GM19193 (cell line): ENCODE results near the gene RSPH9.

Source experiments
- POLR2A ChIP-seq: IDR thresholded peaks from 4 replicates; pipeline ENCODE4 v1.6.1; 2011; ENCODE audit not compliant: insufficient read depth, insufficient read length; ENCODE audit errors: extremely low read depth

The RSPH9 gene, protein sequence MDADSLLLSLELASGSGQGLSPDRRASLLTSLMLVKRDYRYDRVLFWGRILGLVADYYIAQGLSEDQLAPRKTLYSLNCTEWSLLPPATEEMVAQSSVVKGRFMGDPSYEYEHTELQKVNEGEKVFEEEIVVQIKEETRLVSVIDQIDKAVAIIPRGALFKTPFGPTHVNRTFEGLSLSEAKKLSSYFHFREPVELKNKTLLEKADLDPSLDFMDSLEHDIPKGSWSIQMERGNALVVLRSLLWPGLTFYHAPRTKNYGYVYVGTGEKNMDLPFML

DNA sequence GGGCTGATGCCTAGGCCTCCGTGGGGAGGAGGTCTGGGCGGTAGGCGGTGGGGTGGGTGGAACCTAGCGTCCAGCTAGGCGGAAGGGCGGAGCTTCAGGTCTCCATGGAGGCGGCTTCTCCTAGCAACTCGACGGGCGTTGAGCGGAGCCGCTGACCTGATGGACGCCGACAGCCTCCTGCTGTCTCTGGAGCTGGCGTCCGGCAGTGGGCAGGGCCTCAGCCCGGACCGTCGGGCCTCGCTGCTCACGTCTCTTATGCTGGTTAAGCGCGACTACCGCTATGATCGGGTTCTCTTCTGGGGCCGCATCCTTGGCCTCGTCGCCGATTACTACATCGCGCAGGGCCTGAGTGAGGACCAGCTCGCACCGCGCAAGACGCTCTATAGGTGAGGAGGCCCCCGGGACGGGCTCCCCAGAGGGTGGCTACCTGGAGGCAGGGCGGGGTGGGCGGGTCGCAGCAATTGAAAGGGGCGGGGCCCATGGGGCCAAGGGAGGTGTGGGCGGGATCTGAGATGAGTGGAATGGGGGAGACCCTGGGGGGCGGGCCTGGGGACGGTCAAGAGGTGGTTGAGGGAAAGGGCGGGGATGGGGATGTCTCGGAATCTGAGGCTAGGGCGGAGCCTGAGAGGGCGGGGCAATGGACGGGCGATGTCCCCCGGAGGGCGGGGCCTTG is at the start of gene RSPH9:
TSS of gene RSPH9 (plus strand) at position 97 of the 673 bp plus-strand sequence. CDS start at position 160, 63 bp downstream.
- no peak for TF ChIP-seq POLR2A

DNA sequence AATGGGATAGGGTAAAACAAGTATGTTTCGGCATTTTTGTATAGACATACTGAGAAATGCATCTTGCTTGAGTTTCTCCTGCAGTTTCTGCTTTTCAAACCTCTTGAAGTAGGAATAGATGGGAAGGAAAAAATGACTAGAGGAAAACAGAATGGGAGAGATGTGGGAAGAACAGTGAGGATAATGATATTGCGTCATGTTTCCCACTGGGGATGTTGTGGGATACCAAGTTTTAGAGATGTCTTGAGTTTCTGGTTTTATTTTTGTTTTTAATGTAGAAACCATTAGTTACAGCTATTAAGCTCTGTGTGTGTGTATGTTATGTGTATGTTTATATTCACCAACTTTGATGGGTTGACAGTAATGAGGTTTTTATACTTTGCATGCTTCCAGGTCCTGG is 44.2 kb upstream of the RSPH9 start:
- no peak for TF ChIP-seq POLR2A

DNA sequence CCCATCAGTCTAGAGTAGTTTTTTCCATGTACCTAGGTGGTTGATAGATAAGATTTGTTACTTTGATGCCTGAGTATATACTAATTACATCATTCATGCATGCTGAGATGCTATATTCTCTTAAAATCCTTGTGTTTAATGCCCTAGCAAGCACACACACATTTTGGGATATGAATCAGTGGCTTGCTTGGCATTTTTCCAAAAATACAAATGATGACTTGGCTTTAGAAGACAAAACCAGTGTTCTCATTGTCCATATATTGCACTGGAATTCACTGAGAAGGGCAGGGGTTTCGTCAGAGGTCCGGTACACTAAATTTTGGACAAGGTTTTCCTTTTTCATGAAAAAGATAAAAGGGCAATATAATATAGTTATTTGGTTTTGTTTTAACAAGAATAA is 40.7 kb upstream of the RSPH9 start:
- TF ChIP-seq POLR2A: no peak

DNA sequence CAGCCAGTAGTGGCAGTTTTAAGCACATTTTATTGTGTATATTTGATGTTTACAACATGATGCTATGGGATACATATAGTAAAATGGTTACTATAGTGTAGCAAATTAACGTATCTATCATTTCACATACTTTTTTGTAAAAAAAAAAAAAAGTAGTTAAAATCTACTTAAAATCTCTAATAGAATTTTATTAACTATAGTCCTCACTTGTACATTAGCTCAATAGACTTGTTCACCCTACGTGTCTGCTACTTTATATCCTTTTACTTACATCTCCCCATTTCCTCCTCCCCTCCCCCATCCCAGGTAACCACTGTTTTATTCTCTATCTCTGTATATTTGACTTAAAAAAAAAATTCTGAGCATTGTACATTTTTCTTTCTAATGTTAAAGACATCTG is 38.8 kb upstream of the RSPH9 start:
- no peak for TF ChIP-seq POLR2A

DNA sequence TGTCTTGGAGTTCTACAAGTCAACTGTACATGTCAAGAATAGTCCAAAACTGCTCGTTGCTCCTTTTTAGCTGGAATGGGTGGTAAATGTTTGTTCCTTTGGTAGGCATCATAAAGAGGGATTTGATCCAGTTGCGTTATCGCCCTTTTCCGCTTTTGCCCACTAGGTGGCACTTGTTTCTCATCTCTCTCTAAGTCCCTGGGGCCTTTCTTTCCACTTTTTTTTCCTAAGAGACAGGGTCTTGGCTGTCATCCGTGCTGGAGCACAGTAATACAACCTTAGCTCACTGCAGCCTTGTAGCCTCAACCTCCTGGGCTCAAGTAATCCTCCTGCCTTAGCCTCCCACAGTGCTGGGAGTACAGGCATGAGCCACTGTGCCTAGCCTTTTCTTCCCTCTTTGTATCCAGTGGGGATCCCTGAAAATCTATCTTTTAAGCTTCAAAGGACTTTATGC is 36.5 kb upstream of the RSPH9 start:
- no peak for TF ChIP-seq POLR2A

DNA sequence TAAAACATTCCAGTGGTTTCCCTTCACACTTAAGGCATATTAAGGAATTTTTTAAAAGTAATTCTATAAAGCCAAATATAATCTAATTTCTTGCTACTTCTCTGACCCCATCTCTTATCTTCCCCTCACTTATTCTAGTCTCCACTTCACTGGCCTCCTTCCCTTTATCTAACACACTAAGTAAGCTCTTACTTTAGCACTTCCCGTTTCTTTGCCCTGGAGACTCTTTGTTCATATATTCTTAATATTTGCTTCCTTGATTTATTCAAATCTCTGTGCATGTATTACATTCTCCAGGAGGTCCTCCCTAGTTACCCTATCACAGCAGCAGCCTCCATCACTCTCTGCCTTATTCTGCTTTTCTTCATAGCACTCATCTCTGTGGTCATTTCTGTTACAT is 36.0 kb upstream of the RSPH9 start:
- no peak for TF ChIP-seq POLR2A

DNA sequence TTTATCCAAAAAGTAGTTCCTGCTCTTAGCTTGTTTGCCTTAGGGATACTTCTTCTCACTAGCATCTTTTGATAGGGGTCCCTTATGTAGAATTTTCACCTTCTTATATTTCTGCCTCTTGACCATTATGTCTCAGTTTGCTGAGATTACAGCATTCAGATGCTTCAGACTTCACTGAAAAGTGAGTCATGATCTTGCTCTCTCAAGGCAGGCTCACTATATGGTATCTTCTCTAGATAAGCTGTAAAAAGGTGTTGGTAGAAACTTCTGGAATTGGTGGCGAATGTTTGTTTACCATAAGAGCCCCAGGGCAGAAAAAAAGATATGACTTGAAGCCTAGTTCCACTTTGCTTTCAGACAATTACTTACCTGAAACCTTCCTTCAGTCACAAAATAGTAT is 35.4 kb upstream of the RSPH9 start:
- no peak for TF ChIP-seq POLR2A

DNA sequence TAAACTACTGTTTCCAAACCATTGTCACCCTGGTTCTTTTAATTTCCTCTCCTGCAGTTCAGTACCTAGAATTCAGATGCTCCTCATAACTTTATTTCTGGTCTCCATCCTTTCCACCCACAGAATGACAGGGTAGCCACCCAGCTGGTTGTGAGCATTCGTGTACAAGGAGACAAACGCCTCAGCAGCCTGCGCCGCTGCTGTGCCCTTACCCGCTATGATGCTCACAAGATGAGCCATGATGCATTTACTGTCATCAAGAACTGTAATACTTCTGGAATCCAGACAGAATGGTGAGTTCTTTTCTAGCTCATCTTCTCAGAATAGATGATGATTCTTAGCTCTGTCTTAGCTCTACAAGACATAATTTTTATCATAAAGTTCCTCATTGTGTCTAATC is 34.4 kb upstream of the RSPH9 start:
- TF ChIP-seq POLR2A: no peak

DNA sequence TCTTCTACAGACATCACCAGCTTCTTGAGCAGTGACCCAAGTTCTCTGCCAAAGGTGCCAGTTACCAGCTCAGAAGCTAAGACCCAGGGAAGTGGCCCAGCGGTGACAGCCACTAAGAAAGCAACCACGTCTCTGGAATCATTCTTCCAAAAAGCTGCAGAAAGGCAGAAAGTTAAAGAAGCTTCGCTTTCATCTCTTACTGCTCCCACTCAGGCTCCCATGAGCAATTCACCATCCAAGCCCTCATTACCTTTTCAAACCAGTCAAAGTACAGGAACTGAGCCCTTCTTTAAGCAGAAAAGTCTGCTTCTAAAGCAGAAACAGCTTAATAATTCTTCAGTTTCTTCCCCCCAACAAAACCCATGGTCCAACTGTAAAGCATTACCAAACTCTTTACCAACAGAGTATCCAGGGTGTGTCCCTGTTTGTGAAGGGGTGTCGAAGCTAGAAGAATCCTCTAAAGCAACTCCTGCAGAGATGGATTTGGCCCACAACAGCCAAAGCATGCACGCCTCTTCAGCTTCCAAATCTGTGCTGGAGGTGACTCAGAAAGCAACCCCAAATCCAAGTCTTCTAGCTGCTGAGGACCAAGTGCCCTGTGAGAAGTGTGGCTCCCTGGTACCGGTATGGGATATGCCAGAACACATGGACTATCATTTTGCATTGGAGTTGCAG is 31.0 kb upstream of the RSPH9 start:
- TF ChIP-seq POLR2A: no peak

DNA sequence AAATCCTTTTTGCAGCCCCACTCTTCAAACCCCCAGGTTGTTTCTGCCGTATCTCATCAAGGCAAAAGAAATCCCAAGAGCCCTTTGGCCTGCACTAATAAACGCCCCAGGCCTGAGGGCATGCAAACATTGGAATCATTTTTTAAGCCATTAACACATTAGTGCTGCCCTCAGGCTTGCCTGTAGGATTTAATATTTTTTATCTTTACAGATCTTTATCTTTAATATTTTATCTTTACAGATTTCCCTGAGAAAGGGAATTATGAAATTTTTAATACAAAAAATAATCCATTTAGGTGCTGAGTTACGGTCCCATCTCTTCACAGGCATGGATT is 30.5 kb upstream of the RSPH9 start:
- no peak for TF ChIP-seq POLR2A

DNA sequence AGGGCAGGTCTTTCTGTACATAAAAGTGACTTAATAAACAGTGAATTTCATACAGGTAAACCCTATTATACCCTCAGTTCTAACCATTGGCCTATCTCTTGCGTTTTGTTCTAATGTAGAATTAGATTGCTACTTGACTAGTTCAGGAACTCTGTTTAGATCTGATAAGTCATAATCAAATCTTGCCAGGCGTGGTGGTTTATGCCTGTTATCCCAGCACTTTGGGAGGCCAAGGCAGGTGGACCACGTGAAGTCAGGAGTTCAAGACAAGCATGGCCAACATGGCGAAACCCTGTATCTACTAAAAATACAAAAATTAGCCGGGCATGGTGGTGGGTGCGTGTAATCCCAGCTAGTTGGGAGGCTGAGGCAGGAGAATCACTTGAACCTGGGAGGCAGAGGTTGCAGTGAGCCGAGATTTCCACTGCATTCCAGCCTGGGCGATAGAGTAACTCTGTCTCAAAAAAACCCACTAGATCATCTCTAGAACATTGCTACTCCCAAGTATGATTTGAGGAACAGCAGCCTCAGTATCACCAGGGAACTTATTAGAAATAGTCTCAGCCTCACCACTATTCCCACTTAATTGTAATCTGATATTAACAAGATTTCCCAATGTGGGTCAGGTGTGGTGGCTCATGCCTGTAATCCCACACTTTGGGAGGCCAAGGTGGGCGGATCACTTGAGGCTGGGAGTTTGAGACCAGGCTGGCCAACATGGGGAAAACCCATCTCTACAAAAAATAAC is 27.9 kb upstream of the RSPH9 start:
- no peak for TF ChIP-seq POLR2A

DNA sequence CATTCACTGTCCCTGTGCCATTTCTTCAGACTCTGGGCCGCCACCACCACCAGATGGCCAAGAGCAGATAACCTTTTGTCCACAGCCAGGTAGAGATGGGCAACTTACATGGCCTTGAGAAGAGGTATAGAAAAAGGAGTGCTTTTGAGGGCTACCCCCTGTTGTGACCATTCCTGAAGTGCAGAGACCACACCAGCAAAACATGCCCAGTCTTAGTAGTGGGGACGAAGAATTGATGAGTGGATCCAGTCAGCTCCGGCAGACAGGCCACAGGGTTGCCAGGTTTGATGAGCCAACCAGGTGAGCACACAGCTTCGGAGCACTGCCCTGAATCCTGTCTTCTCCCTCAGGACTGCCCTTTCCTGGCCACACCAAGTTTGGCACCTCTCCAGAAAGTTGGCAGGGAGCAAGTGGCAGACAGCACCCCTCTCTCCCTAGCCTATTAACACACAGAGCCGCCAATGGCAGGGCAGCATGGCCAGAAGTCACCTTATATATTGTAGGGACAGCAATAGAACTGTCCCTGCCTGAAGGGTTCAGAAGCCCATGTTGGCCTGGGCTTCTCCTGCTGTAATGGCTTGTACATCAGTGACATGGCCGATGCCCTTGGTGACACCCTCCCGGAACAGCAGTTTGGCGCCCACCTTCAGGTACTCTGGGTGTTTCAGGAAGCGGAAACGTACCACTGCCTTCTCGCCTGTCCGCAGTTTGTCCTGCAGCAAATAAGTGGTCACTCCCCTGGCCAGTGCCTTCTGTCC is 23.6 kb upstream of the RSPH9 start:
- TF ChIP-seq POLR2A: no peak

DNA sequence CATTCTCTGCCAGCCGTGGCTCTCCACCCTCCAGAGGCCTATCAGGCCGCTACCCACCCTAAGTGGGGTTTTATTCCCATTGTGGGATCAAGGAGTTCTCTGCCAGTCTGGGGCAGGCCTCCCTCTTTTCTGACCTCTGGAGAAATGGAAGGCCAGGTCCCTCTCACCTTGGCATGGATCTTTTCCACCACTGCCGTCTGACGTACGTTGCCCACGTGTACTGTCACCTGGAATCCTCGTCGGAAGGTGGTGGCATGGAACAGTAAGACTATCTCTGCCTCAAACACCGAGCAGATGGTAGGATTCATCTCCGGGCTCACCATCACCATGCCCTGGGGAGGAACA is 23.0 kb upstream of the RSPH9 start:
- no peak for TF ChIP-seq POLR2A

DNA sequence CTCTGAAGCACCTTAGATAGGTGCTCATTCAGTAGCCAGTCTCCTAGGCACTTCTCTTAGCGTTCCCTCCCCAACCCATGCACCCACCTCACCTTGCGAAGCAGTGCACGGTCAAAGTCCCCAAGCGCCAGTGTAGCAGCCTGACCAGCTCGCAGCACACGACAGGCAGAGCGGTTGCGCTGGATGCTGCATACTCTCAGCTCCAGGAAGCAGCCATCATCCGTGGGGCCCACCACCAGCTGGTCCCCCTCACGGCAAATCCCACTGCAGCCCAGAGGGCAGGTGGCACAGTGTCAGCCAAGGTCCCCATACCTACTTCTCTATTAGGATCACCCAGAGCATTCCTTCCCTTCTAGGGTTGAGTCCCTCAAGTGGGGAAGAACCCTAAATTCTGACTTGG is 22.3 kb upstream of the RSPH9 start:
- TF ChIP-seq POLR2A: no peak
